Fibroblast of gingiva (primary cell): Measurements from ENCODE around the gene TMEM39A.
A peak's percentile ranks its signal among the peaks of the same experiment; 100 is the strongest.

ENCODE experiments used
- DNase-seq: peaks from one replicate; pipeline ENCODE4 v3.0.0-alpha.2; 2011; ENCODE audit warnings: low read depth

The TMEM39A gene, protein sequence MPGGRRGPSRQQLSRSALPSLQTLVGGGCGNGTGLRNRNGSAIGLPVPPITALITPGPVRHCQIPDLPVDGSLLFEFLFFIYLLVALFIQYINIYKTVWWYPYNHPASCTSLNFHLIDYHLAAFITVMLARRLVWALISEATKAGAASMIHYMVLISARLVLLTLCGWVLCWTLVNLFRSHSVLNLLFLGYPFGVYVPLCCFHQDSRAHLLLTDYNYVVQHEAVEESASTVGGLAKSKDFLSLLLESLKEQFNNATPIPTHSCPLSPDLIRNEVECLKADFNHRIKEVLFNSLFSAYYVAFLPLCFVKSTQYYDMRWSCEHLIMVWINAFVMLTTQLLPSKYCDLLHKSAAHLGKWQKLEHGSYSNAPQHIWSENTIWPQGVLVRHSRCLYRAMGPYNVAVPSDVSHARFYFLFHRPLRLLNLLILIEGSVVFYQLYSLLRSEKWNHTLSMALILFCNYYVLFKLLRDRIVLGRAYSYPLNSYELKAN

DNA sequence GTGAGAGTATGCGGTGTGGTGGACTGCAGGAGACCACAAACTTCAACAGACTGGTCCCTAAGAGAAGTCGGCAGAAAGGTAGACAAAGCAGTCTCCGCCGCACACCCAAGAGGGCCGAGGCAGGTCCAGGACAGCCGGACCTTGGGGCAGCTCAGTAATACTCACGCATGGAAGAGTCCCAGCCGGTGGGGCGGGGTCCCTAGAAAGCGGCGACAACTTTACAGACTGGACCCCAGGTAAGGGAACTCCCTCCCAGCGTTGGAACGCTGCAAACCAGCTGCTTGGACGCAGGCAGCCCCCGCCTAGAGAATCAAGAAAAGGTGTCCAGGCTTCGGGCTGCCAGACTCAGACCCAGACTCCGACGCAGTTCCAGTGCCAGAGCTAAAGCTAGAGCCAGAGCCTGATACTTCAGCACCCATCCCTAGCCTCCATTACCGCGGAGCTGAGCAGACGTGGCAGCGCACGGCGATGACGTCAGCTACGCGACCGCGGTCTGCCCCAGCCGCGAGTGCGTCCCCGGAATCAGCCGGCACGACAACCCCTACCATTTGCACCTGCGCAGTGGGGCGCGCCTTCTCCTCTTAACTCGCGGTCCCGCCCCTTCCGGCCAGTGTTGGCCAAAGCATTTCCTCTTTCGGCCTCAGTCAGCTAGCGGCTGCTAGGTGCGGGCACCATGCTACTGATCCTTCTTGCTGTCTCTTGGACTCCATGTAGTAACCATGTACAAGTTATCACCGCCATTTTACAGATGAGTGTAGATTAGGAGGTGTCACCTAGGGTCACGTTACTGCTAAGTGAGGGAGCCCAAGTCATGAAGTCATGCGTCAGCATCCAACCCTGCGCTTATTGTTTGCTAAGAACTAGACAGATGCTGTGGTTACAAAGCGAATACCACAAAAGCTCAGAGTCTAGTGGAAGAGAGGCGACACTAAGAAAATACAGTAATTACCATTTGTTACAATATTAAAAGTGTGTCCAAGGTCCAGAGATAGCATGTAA lies at the start of gene TMEM39A:
TSS of gene TMEM39A (minus strand) at position 445 of the 999 bp plus-strand sequence. CDS start 1,541 bp downstream, outside the sequence.
- peak; percentile 97 for DNase-seq

- DNase-seq = no peak
Observed at GRCh38 chr3:119510690-119511089, 47.3 kb upstream of the TMEM39A start.

DNA sequence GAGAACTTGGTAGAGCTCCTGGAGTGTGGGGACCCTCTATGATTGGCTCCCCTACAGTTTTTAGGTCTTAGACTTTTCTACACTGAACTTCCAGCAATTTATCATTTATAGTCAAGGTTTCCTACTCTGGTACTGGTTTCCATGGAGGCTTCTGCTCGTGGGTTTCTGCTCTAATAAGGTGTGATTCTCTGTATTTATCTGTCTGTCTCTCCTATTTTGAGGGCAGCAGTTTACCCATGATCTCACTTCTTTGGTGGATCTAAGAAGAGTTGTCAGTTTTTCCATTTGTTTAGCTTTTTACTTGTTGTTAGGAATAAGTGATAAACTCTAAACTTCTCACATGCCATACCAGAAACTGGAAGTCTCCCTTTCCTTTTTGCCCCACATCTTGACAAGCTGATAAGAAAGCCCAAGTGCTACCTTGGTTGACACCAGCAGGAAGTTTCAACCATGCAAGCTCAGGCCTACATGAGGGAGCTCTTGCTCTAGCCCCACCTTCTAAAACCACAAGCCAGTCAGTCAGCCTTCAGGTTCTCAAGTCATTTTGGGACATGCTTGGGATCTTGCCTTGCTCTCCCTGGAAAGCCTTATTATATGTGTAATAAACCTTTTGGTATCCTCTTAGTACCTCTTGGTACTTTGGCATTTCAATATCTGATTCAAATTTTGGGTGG lies 44.9 kb upstream of the TMEM39A start:
- no peak for DNase-seq

- DNase-seq = no peak
Observed at GRCh38 chr3:119507404-119507803, 44.0 kb upstream of the TMEM39A start.

DNA sequence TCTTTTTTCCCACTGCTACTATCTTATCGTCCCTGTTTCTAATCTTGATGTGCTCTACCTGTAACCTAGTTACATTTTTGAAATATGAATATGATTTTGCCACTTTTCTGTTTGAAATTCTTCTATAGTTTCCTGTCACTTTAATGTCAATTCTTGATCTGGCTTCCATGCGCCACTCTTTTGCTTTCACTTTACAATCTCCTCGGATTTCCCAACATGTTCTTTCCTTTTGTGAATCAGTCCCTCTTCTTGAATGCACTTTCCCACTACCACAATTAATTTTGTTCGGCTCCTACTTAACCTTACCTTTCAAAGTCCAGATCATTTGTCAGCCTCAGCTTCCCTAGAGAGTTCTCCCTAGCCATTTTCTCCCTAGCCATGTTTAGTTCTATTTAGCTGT lies 43.2 kb upstream of the TMEM39A start:
- no peak for DNase-seq

DNA sequence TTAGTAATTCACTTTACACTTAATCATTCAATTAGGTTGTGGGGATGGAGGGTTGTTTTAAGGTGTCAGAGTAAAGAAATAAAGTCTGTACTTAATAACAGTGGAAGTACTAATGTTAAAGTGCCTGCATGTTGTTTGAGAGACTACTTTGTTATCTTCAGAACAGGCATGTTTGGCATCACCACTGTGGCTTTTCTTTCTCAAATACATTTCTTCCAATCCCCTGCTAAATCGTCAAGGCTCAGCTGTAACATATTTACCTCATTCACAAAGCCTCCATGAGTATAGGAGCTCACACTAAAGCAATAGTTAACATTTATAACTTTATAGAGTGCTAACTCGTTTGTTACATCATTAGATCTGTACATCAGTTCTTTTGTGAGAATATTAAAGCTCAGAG lies 37.5 kb upstream of the TMEM39A start:
- DNase-seq = no peak

- DNase-seq = no peak
Observed at GRCh38 chr3:119500265-119500664, 36.9 kb upstream of the TMEM39A start.

GRCh38 chr3:119498186-119499011 lies 35.0 kb upstream of the TMEM39A start, which contains the start of gene TIMMDC1:
Gene TIMMDC1, plus strand, starts transcription at chr3:119498547. Its CDS starts 187 bp downstream, at chr3:119498734.
- peak; percentile 95 for DNase-seq

GRCh38 chr3:119497820-119498185 lies 34.4 kb upstream of the TMEM39A start:
- peak; percentile 10 for DNase-seq

- DNase-seq = no peak
Observed at GRCh38 chr3:119494597-119494996, 31.2 kb upstream of the TMEM39A start.

DNA sequence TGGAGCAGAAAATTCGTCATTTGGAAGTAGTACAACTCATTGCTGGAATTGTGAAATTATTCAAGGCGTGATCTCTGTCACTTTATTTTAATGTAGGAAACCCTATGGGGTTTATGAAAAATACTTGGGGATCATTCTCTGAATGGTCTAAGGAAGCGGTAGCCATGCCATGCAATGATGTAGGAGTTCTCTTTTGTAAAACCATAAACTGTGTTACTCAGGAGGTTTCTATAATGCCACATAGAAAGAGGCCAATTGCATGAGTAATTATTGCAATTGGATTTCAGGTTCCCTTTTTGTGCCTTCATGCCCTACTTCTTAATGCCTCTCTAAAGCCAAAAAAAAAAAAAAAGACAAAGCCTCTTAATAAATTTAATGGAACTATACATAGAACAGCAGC lies 29.4 kb upstream of the TMEM39A start:
- DNase-seq = no peak

GRCh38 chr3:119492128-119492527 lies 28.7 kb upstream of the TMEM39A start:
- no peak for DNase-seq

DNA sequence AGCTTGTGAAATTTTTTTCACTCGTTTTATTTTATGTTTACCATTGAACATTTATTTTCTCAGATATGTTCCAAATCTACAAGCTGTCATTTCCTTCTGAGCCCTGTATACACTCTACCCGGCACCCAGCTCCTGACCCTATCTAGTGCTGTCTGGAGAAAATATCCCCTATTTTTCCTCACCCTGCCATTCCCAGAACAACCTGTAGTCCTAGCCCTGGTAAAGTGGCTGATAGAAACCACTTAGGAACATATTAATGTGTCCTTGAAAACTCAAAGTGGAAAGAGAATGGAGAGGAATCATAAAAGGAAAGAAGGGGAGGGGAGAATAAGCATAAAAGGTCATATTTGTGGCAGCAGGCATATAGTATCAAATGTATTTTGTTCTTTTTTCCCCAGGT lies 26.7 kb upstream of the TMEM39A start:
- no peak for DNase-seq

DNA sequence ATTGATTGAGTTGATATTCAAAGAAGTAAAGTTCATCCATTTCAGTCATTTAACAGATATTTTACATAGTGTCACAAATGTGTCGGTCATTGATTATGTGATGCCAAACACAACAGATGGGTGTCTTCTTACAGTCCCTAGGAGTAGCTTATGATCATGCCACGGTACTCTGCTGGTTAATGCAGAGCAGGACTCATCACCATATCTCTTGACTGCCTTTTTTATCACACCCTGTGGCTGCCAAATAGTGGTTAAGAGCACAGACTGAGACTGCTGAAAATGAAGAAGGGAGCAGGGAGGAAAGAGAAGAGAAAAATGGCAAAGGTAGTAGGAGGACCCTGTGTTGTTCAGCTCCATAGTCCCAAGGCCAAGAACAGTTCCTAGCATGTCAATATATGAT lies 22.1 kb upstream of the TMEM39A start:
- DNase-seq = no peak

DNA sequence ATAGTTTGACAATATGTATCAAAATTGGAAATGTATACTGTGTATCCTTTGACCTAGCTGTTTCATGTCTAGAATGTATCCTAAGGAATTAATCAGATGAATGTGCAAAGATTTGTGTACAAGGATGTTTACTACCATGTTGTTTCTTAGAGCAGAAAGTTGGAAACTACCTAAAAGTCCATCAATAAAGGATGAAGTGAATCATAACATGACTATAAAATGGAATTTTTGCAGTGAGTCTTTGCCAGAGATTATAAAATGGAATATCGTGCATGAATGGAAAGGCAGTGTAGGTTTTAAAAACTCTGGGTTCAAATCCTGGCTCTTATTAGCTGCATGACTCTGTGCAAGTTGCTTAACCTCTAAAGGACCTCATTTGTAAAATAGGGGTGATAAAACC lies 19.7 kb upstream of the TMEM39A start:
- DNase-seq = no peak

GRCh38 chr3:119481079-119481478 lies 17.7 kb upstream of the TMEM39A start:
- no peak for DNase-seq

DNA sequence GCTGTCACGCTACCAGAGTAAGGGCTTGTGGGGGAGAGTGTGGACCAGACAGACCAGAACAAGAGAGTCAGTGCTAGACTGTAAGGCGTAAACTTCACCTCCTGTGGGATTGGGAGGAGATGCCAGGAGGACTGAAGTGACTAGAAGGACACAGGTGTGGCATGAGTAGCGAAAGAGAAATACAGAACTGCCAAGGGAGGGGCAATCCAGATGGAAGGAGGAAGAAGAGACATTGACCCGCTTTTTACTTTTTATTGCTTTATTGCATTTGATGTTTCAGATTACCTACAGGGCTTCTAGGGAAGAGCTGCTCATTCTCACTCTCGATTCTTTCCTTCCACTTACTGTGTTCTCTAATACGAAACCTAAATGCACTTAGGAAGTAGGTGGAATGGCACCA lies 7.5 kb upstream of the TMEM39A start:
- no peak for DNase-seq

GRCh38 chr3:119469418-119470189 lies 6.2 kb upstream of the TMEM39A start:
- DNase-seq = peak; percentile 10

- no peak for DNase-seq
Observed at GRCh38 chr3:119468041-119468440, 4.6 kb upstream of the TMEM39A start.

DNA sequence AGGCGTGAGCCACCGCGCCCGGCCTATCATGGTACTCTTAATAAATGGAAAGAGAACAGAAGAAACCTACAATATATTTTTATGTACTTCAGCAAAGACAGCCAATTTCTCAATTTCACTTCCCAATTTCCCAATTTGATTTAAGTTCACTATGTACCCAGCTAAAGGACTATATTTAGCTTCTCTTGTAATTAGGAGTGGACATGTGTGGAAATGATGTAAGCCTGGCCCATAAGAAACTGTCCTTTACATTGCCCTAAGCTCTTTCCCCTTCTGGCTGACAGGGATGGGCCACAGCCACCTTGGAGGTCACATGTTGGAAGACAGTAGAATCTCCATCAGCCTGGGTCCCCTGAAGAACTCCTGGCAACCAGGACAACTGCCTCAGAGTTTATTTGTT lies 6.2 kb downstream of the TMEM39A start:
- DNase-seq = peak; percentile 75
